H54 (cell line): Measurements from ENCODE around the gene FYB2.
"Not testable (repeated sequence)": the region's sequence is repeated elsewhere in the genome, so short reads cannot be mapped to it uniquely, and the experiment has no call there.

Experiments
- DNase-seq: peaks from one replicate; pipeline ENCODE4 v3.0.0; 2011; ENCODE audit warnings: low spot score, mixed read lengths; ENCODE audit not compliant: insufficient read length
- FAIRE-seq: peaks from 3 replicates; lab custom pipeline; 2011; peaks lifted over from hg19 to GRCh38; lab: Jason Lieb, UNC
- POLR2A ChIP-seq: IDR thresholded peaks from 2 replicates; pipeline ENCODE4 v1.6.1; 2011; ENCODE audit warnings: low read depth, mild to moderate bottlenecking, low read length

FYB2 gene

GRCh38 chr1:56790036-56790435 lies 29.2 kb downstream of the FYB2 start:
- FAIRE-seq (no peak), DNase-seq (no peak)
- no peak for TF ChIP-seq POLR2A

DNA sequence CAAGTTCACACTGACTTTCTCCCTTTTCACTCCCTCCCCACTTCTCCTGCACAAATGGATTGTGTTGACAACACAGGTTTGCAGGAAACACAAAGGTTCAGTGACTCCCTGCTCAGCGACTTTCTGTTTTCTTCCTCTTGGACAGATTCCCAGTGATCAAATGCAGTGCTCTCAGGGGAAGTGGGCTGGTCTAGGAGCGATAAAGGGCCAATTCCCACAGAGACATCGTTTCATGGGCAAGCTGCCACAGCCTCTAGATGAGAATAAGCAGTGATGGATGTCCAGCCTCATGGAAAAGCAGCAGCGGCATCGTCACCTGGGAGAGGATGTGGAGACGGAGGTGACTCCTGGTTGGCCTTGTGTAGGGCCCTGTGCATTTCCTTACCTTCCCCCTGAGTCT lies 30.6 kb downstream of the FYB2 start:
- FAIRE-seq = no peak
- no peak for TF ChIP-seq POLR2A

GRCh38 chr1:56788102-56788501 lies 31.1 kb downstream of the FYB2 start:
- no peak for FAIRE-seq
- TF ChIP-seq POLR2A = no peak
- no peak for DNase-seq

More for the DNA sequence above, 30.6 kb downstream of the FYB2 start:
- no peak for DNase-seq

GRCh38 chr1:56787330-56787729 lies 31.9 kb downstream of the FYB2 start:
- no peak for DNase-seq
- no peak for FAIRE-seq
- TF ChIP-seq POLR2A = no peak

DNA sequence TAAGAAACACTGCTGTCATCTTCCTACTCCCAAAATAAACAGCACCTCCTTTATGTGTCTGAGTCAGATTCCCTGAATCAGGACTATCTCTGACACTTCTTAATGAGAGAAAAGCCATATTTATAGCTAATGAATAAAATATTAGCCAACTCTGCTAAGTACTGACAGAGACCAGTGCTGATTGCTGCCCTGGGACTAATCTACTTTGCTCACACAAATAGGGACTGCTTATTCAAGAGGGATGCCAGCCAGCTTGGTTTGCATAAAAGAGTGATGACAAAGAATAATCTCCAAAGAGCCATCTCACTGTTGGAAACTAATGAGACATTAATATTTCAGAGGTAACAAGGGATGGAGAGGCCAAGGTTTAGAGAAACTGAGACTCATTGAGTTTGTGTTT lies 36.4 kb downstream of the FYB2 start:
- DNase-seq (no peak), FAIRE-seq (no peak)
- TF ChIP-seq POLR2A = no peak

DNA sequence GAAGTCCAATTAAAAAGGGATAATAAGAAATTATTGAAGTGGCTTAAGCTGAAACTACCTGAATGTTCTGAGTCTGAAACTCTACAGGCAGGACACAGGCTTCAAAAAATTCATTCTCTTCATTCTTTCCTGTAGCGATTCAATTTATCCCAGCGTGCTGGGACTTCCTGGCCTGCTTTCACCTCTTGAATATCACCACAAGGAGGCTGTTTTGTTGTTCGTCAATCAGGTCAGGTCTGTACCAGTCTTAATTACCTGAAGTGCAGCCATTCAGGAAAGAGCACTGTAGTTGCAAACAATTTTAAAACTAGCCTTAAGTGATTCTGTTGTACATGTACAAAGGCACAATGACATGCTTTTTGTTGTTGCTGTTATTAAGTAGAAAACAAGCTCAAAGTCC lies 38.4 kb downstream of the FYB2 start:
- FAIRE-seq (no peak), DNase-seq (no peak)
- no peak for TF ChIP-seq POLR2A

DNA sequence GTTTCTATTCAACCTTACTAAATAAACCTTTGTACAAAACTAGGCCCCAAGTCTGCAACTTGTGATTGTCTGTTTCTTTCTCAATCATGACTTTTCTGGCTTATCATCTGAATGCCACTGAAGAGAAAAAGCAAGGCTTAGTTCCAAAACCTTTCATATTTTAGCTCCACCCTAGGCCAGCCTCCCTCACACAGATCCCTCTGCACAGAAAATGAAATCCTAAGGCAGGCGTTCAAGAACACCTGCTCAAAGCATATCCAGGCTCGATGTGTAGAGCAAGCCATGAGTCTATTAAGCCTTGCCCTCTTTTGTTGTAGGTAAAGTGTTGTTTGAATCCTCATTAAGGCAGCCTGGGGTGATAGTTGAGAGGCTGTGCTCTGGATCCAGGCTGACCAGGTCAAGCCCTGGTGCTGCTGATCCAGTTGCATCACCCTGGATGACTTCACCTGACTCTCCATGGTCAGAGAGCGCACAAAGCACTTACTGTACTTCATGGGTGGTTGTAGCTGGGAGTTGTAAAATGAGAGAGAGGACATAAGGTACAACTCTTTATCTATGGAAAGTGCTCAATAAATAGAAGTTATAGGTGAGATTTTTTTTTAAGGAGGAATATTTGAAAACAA lies 39.0 kb downstream of the FYB2 start:
- DNase-seq (no peak), FAIRE-seq (no peak)
- TF ChIP-seq POLR2A = no peak

- FAIRE-seq = no peak
- no peak for TF ChIP-seq POLR2A
- DNase-seq = no peak
These were observed 41.2 kb downstream of the FYB2 start for GRCh38 chr1:56777972-56778371.

- not testable (repeated sequence) for DNase-seq, FAIRE-seq
These were observed 44.5 kb downstream of the FYB2 start for GRCh38 chr1:56774732-56775131.

DNA sequence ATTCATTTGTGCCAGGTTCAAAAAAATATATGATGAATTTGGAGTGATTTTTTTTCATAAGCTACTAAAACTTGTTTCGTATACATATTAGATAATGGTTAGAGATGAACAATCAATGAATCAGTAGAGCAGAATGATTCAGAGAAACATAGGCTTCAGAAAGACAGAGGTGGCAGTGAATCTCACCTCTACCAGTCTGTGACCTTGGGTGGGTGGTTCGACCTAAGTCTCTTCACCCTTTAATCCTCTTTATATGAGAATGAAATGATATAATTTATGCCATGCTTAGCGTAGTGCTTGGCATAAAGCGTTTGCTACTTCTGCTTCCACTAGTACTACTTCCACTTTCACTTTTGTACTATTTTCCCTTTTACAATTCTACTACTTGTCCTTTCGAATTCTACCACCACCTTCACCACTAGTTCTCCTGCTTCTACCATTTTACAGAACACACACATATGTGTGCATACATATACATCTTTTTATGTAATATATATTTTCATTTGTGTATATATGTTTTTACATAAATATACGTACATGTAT lies 45.1 kb downstream of the FYB2 start:
- DNase-seq (no peak), FAIRE-seq (peak; percentile 48)
- no peak for TF ChIP-seq POLR2A

DNA sequence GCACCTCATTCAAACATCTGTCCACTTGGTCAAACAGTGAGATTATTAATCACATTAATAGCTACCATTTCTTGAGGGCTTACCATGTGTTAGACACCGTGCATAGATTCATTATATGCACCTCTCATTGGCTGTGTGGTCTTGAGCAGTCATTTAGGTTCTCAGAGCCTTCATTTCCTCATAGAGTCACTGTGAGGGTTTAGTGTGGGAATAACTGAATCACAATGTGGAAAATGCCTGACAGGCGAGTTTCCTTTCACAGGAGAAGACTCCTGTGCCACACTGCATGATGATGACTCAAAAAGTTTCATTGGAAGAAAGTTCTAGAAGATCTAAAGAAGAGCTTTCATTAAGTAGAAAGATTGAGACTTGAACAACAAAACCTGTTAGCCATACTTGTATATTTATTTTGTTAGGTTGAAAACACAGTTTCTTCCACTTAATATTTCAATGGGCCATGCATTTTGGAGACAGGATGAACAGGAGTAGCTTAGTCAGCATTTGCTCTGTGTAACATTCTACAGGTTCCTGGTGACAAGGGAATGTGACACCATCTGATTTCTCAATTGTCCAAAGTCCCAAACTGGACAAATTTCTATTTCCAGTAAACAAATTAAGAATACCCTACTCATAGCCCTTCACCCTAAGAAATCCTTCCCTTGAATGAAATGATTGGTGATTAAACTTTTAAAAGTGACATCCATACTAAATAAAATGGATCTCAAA lies 45.7 kb downstream of the FYB2 start:
- no peak for DNase-seq
- peak; percentile 20 for FAIRE-seq
- no peak for TF ChIP-seq POLR2A

DNA sequence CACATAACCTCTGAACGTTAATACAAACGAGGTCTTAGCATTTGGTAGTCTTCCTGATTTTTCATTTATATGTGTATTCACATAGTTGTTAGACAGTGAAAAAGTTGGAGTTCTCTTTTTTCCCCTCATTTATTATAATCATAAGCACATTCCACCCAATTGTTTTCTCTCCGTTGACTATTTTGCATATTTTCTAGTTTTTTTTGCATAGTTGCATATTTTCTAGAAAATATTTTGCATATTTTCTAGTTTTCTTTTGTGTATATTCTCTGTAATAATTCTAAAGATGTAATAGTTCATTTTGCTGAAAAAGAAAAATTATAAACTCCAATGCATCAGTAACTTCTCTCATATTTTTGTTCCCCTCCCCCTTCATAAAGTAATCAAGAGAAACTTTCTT lies 47.5 kb downstream of the FYB2 start:
- FAIRE-seq = no peak
- no peak for DNase-seq
- TF ChIP-seq POLR2A = no peak

DNA sequence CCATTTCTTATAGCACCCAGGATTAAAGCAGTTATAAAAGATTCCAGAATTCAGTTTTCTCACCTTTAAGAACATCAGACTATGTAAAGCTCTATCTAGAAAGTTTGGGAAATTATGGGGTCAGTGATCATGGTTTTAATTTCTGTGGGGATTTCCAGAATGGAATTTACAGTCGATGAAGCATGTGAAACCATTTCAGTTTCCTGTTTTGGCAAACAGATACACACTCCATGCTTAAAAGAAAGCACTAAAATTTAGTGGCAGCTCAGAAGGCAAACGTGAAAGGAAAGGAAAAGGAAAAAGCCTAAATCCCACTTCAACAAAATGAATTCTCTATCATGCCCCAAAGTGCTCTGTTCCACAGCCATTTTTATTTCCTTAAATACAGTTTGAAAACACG lies 60.4 kb downstream of the FYB2 start:
- FAIRE-seq (no peak), DNase-seq (no peak)
- TF ChIP-seq POLR2A = no peak

DNA sequence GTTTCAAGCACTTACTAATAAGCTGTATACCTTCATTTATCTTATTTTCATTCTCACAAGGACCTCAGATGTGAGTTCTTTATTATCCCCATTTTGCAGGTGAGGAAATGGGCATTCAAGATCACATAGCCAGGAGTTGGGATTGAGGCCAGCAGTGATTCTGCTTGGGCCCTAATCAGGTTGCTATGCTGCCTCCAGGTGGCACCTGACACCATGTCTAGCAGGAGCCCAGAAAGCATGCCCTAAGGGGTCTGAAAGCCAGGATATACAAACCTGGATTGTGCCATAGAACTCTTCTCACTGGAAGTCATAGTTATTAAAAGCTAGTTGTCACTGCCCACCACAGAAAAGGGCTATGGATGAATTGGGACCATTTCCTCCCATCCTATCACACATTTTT lies 61.1 kb downstream of the FYB2 start:
- no peak for TF ChIP-seq POLR2A
- FAIRE-seq = no peak
- DNase-seq = no peak

GRCh38 chr1:56755911-56756310 lies 63.3 kb downstream of the FYB2 start:
- no peak for TF ChIP-seq POLR2A
- DNase-seq = no peak
- no peak for FAIRE-seq
